Neural cell (in vitro differentiated cells): ENCODE measurements around the gene SAMM50. TPM values are rescaled to one million over a fixed set of nuclear protein-coding genes. Genes with fewer than 3 reads are reported as not detected.

ENCODE experiments used
- H2AFZ ChIP-seq: fragments of 200-600, 300-800 bp; sonication (generic), shearing (Covaris generic); 2 replicates; pipeline ENCODE4 v1.6.0; 2014; ENCODE audit warnings: low read depth, mild to moderate bottlenecking, antibody characterized with exemption, low read length, moderate library complexity
- H3F3A ChIP-seq: fragments of 200-600 bp; shearing (Covaris generic); 2 replicates; pipeline ENCODE4 v1.6.1; 2016; ENCODE audit warnings: mild to moderate bottlenecking, moderate library complexity, mixed read lengths, antibody characterized with exemption, low read length; ENCODE audit not compliant: insufficient read depth, poor library complexity, severe bottlenecking
- H3K27ac ChIP-seq: fragments of 200-600, 300-800 bp; sonication (generic), shearing (Covaris generic); 2 replicates; pipeline ENCODE4 v1.5.1; 2014; ENCODE audit warnings: mild to moderate bottlenecking, low read length, moderate library complexity
- H3K27me3 ChIP-seq: fragments of 300-800, 200-600 bp; sonication (generic), shearing (Covaris generic); 2 replicates; pipeline ENCODE4 v1.6.0; 2014; ENCODE audit warnings: mild to moderate bottlenecking, low read depth, low read length, moderate library complexity; ENCODE audit not compliant: insufficient read depth
- H3K36me3 ChIP-seq: fragments of 300-800, 200-600 bp; sonication (generic), shearing (Covaris generic); 2 replicates; pipeline ENCODE4 v1.5.1; 2014; ENCODE audit warnings: mild to moderate bottlenecking, antibody characterized with exemption, low read length, moderate library complexity; ENCODE audit not compliant: insufficient read depth
- H3K4me2 ChIP-seq: fragments of 300-800, 200-600 bp; sonication (generic), shearing (Covaris generic); 2 replicates; pipeline ENCODE4 v1.6.0; 2014; ENCODE audit warnings: mild to moderate bottlenecking, low read length
- H3K4me3 ChIP-seq: fragments of 300-800, 200-600 bp; sonication (generic), shearing (Covaris generic); 2 replicates; pipeline ENCODE4 v1.5.1; 2014; ENCODE audit warnings: mild to moderate bottlenecking, low read length, moderate library complexity
- H3K79me2 ChIP-seq: fragments of 200-600 bp; shearing (Covaris generic); replicated peaks from 2 replicates; pipeline ENCODE4 v1.6.0; 2014; ENCODE audit warnings: mild to moderate bottlenecking, low read length, moderate library complexity; ENCODE audit not compliant: insufficient read depth
- H3K9ac ChIP-seq: fragments of 300-800, 200-600 bp; sonication (generic), shearing (Covaris generic); 2 replicates; pipeline ENCODE4 v1.6.1; 2016; ENCODE audit warnings: mild to moderate bottlenecking, low read length, mixed read lengths
- H3K9me2 ChIP-seq: fragments of 200-600 bp; shearing (Covaris generic); 2 replicates; pipeline ENCODE4 v1.6.1; 2016; ENCODE audit warnings: mild to moderate bottlenecking, low read length, mixed read lengths; ENCODE audit not compliant: insufficient read depth
- H3K9me3 ChIP-seq: fragments of 200-600, 300-800 bp; sonication (generic), shearing (Covaris generic); 2 replicates; pipeline ENCODE4 v1.6.1; 2016; ENCODE audit warnings: mild to moderate bottlenecking, mixed run types, low read length, moderate library complexity, mixed read lengths
- H4K20me1 ChIP-seq: fragments of 200-600 bp; shearing (Covaris generic); 2 replicates; pipeline ENCODE4 v1.6.1; 2016; ENCODE audit warnings: mild to moderate bottlenecking, mixed run types; ENCODE audit not compliant: insufficient read depth
- EP300 ChIP-seq: fragments of 450-650 bp; conservative IDR thresholded peaks from 2 replicates; pipeline ENCODE4 v1.6.1; 2014; ENCODE audit warnings: antibody characterized with exemption, mild to moderate bottlenecking, moderate library complexity; ENCODE audit not compliant: poor library complexity, severe bottlenecking
- EZH2 ChIP-seq: fragments of 200-600, 300-800 bp; shearing (Covaris generic), sonication (generic); IDR thresholded peaks from 2 replicates; pipeline ENCODE4 v1.6.1; 2014; ENCODE audit warnings: antibody characterized with exemption, low read length, borderline replicate concordance, mild to moderate bottlenecking; ENCODE audit not compliant: insufficient read depth, poor library complexity, severe bottlenecking
- MXI1 ChIP-seq: fragments of 450-650 bp; conservative IDR thresholded peaks from 2 replicates; pipeline ENCODE4 v1.6.1; 2014; ENCODE audit warnings: antibody characterized with exemption, mild to moderate bottlenecking; ENCODE audit not compliant: poor library complexity, severe bottlenecking
- POLR2AphosphoS5 ChIP-seq: IDR thresholded peaks from 2 replicates; pipeline ENCODE4 v1.6.1; 2012
- RAD21 ChIP-seq: fragments of 450-650 bp; conservative IDR thresholded peaks from 2 replicates; pipeline ENCODE4 v1.6.1; 2014; ENCODE audit warnings: antibody characterized with exemption, mild to moderate bottlenecking, moderate library complexity
- SMC3 ChIP-seq: fragments of 450-650 bp; conservative IDR thresholded peaks from 2 replicates; pipeline ENCODE4 v1.6.1; 2014; ENCODE audit warnings: antibody characterized with exemption, mild to moderate bottlenecking, moderate library complexity; ENCODE audit not compliant: poor library complexity
- TAF1 ChIP-seq: IDR thresholded peaks from 2 replicates; pipeline ENCODE4 v1.6.1; 2012; ENCODE audit warnings: low read depth
- polyA plus RNA-seq: library from polyadenylated mRNA; depleted of rRNA; stranded (reverse); fragments of >200 nt; gene quantifications from 2 replicates; pipeline ENCODE4 v1.2.3, GENCODE V29; 2014
- TF ChIP-seq, protein P1 (sequence below): fragments of 450-650 bp; IDR thresholded peaks from 2 replicates; pipeline ENCODE4 v1.5.1; 2014; ENCODE audit warnings: antibody characterized with exemption, mild to moderate bottlenecking, moderate library complexity; ENCODE audit not compliant: poor library complexity, severe bottlenecking
- TF ChIP-seq, protein P2 (sequence below): IDR thresholded peaks from 2 replicates; pipeline ENCODE4 v1.6.1; 2012; ENCODE audit warnings: borderline replicate concordance

Gene SAMM50
- polyA plus RNA-seq, 1 donor from 2014 or later: 38.1 TPM

DNA sequence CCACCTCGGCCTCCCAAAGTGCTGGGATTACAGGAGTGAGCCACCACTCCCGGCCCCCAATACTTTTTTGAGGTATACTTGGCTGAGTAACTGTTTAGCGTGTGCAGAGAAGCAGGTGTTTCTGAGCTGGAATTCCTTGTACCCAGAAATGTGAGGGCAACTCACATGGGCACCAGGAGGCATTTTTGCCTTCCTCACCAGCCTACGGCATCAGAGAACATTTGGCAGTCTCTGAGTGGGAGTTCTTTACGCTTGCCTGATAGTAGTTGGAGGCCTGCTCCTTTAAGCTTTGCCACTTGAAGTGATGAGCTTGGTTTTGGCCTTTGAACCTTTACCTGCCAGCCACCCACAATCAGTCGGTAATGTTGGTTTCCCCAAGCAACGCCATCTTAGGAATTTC lies 78.0 kb downstream of the SAMM50 start:
- Histone ChIP-seq H3K27me3 (no peaks in the 10 kb centered on the region), H4K20me1 (no peaks in the 10 kb centered on the region), H3K27ac (no peak overlapping the region), H3K9ac (no peak overlapping the region), H3K36me3 (no peaks in the 10 kb centered on the region), H3K4me3 (no peak overlapping the region), H3K79me2 (no peaks in the 10 kb centered on the region), H3K4me2 (no peak overlapping the region), H3K9me3 (no peaks in the 10 kb centered on the region), H2AFZ (no peak overlapping the region), H3K9me2 (no peaks in the 10 kb centered on the region), H3F3A (no peaks in the 10 kb centered on the region)
- TF ChIP-seq RAD21 (no peak), POLR2AphosphoS5 (no peak), TAF1 (no peak), SMC3 (no peak), EP300 (no peak)
- TF ChIP-seq, protein P1, sequence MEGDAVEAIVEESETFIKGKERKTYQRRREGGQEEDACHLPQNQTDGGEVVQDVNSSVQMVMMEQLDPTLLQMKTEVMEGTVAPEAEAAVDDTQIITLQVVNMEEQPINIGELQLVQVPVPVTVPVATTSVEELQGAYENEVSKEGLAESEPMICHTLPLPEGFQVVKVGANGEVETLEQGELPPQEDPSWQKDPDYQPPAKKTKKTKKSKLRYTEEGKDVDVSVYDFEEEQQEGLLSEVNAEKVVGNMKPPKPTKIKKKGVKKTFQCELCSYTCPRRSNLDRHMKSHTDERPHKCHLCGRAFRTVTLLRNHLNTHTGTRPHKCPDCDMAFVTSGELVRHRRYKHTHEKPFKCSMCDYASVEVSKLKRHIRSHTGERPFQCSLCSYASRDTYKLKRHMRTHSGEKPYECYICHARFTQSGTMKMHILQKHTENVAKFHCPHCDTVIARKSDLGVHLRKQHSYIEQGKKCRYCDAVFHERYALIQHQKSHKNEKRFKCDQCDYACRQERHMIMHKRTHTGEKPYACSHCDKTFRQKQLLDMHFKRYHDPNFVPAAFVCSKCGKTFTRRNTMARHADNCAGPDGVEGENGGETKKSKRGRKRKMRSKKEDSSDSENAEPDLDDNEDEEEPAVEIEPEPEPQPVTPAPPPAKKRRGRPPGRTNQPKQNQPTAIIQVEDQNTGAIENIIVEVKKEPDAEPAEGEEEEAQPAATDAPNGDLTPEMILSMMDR: no peak
- TF ChIP-seq, protein P2, sequence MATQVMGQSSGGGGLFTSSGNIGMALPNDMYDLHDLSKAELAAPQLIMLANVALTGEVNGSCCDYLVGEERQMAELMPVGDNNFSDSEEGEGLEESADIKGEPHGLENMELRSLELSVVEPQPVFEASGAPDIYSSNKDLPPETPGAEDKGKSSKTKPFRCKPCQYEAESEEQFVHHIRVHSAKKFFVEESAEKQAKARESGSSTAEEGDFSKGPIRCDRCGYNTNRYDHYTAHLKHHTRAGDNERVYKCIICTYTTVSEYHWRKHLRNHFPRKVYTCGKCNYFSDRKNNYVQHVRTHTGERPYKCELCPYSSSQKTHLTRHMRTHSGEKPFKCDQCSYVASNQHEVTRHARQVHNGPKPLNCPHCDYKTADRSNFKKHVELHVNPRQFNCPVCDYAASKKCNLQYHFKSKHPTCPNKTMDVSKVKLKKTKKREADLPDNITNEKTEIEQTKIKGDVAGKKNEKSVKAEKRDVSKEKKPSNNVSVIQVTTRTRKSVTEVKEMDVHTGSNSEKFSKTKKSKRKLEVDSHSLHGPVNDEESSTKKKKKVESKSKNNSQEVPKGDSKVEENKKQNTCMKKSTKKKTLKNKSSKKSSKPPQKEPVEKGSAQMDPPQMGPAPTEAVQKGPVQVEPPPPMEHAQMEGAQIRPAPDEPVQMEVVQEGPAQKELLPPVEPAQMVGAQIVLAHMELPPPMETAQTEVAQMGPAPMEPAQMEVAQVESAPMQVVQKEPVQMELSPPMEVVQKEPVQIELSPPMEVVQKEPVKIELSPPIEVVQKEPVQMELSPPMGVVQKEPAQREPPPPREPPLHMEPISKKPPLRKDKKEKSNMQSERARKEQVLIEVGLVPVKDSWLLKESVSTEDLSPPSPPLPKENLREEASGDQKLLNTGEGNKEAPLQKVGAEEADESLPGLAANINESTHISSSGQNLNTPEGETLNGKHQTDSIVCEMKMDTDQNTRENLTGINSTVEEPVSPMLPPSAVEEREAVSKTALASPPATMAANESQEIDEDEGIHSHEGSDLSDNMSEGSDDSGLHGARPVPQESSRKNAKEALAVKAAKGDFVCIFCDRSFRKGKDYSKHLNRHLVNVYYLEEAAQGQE: no peak

DNA sequence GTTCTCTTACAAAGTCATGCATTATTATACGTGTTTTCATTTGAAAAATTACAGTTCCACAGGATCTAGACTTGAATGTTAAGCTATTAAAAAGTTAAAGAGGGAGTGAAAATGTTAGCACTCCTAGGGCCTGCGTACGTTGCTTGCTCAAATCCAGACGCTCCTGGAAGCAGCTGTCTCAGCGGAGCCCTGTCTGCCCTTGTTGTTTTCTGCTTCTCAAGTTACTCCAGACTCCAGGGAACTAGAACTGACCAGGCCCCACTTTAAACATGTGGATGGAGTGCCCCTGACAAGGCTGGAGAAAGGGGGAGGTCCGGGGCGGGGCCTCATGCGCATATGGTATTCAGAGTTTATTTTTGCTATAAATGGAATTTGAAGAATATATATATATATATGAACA lies 78.5 kb downstream of the SAMM50 start:
- no peak for TF ChIP-seq POLR2AphosphoS5
- no peak for TF ChIP-seq MXI1
- TF ChIP-seq SMC3: no peak
- TF ChIP-seq EZH2: no peak
- no peak for TF ChIP-seq RAD21
- no peak for TF ChIP-seq TAF1
- TF ChIP-seq, protein P1: no peak
- no peak for TF ChIP-seq EP300
- TF ChIP-seq, protein P2: no peak
- H2AFZ ChIP-seq: no peak overlapping the region
- no peaks in the 10 kb centered on the region for H3K27me3 ChIP-seq
- H3K4me2 ChIP-seq: no peak overlapping the region
- H4K20me1 ChIP-seq: no peaks in the 10 kb centered on the region
- no peak overlapping the region for H3K4me3 ChIP-seq
- no peaks in the 10 kb centered on the region for H3K9me2 ChIP-seq
- no peak overlapping the region for H3K27ac ChIP-seq
- H3K36me3 ChIP-seq: no peaks in the 10 kb centered on the region
- no peak overlapping the region for H3K9ac ChIP-seq
- no peaks in the 10 kb centered on the region for H3F3A ChIP-seq
- no peaks in the 10 kb centered on the region for H3K9me3 ChIP-seq
- H3K79me2 ChIP-seq: no peaks in the 10 kb centered on the region
